Left ventricle myocardium inferior (tissue), 1 donor: Measurements from ENCODE around the gene SORD. TPM values are rescaled to one million over a fixed set of nuclear protein-coding genes. Genes with fewer than 3 reads are reported as not detected.
"Not testable (repeated sequence)": the region's sequence is repeated elsewhere in the genome, so short reads cannot be mapped to it uniquely, and the experiment has no call there.

Source experiments
- DNase-seq: peaks from one replicate; pipeline ENCODE4 v3.0.0-alpha.2; 2020
- H3K27ac ChIP-seq: fragments of 200-600 bp; replicated peaks from 2 replicates; pipeline ENCODE4 v1.8.0; 2021
- H3K27me3 ChIP-seq: fragments of 200-600 bp; 2 replicates; pipeline ENCODE4 v1.8.0; 2021; ENCODE audit warnings: low read depth
- H3K36me3 ChIP-seq: fragments of 200-600 bp; 2 replicates; pipeline ENCODE4 v1.8.0; 2021
- H3K4me1 ChIP-seq: fragments of 200-600 bp; 2 replicates; pipeline ENCODE4 v1.8.0; 2021
- H3K4me3 ChIP-seq: fragments of 200-600 bp; 2 replicates; pipeline ENCODE4 v1.8.0; 2021; ENCODE audit warnings: mild to moderate bottlenecking, moderate library complexity
- H3K9me3 ChIP-seq: fragments of 200-600 bp; replicated peaks from 2 replicates; pipeline ENCODE4 v1.8.0; 2021
- CTCF ChIP-seq: fragments of 200-600 bp; IDR thresholded peaks from 2 replicates; pipeline ENCODE4 v1.8.0; 2021; ENCODE audit warnings: antibody characterized with exemption, mild to moderate bottlenecking, borderline replicate concordance
- intact Hi-C: fragments of 100-400 bp; cut with micrococcal nuclease; formaldehyde crosslinking; loops from one replicate; pipeline ENCODE4 v1.11.0; 2022
- long read RNA-seq: library from polyadenylated mRNA; unstranded; transcript quantifications from one replicate; pipeline ENCODE4 v2.0.0, GENCODE V29; 2021
- total RNA-seq: library from RNA; stranded (reverse); fragmentation: NEBNext Ultra II Directional; extraction: Animal tissue kit (Norgen Biotek cat#: 25700); gene quantifications from one replicate; pipeline ENCODE4 v1.2.1, GENCODE V29; 2021
- donor health status: DM: no; HTN: yes; CAD: no; lungs with severe emphysema.

The SORD gene
- 13.6 TPM for total RNA-seq
- long read RNA-seq, full-length matches to known transcripts: 32 of 34 reads
- long read RNA-seq, partial matches to known transcripts: 1 of 34 reads
- long read RNA-seq, other reads (novel, unspliced or antisense): 1 of 34 reads

GRCh38 chr15:45022871-45023658 lies at the start of gene SORD:
TSS of gene SORD (plus strand) at chr15:45023195. CDS start at chr15:45023284, 89 bp downstream.
- Histone ChIP-seq H3K27me3 (peaks cover 23% of the 10 kb centered on the region), H3K36me3 (no peaks in the 10 kb centered on the region), H3K9me3 (no peaks in the 10 kb centered on the region), H3K4me3 (peak within 1 kb of the TSS; percentile 90), H3K27ac (peak within 1 kb of the TSS; percentile 79), H3K4me1 (peaks cover 36% of the 10 kb centered on the region)
- peak; percentile 95 for DNase-seq
- TF ChIP-seq CTCF: no peak
- intact Hi-C loops: no loop called here

- H3K27me3 ChIP-seq: peaks cover 23% of the 10 kb centered on the region
- H3K4me3 ChIP-seq, DNase-seq, H3K36me3 ChIP-seq, intact Hi-C loops, H3K27ac ChIP-seq, H3K9me3 ChIP-seq, H3K4me1 ChIP-seq: not testable (repeated sequence)
Measured at GRCh38 chr15:44976183-44976582, 46.8 kb upstream of the SORD start.

- intact Hi-C loops, H3K9me3 ChIP-seq, H3K36me3 ChIP-seq, H3K4me1 ChIP-seq, H3K4me3 ChIP-seq, H3K27ac ChIP-seq, DNase-seq: not testable (repeated sequence)
- peaks cover 18% of the 10 kb centered on the region for H3K27me3 ChIP-seq
Measured at GRCh38 chr15:44977781-44978180, 45.2 kb upstream of the SORD start.

GRCh38 chr15:44979617-44980339 lies 43.2 kb upstream of the SORD start:
- H3K27ac ChIP-seq, H3K36me3 ChIP-seq, H3K4me1 ChIP-seq, H3K4me3 ChIP-seq, H3K9me3 ChIP-seq, intact Hi-C loops, DNase-seq: not testable (repeated sequence)
- H3K27me3 ChIP-seq: peaks cover 11% of the 10 kb centered on the region

GRCh38 chr15:44984144-44984543 lies 38.9 kb upstream of the SORD start:
- intact Hi-C loops, DNase-seq: not testable (repeated sequence)

GRCh38 chr15:44986346-44987055 lies 36.5 kb upstream of the SORD start:
- intact Hi-C loops: not testable (repeated sequence)

More at GRCh38 chr15:44984144-44984543, 38.9 kb upstream of the SORD start:
- H3K27me3 ChIP-seq, H3K27ac ChIP-seq, H3K9me3 ChIP-seq, H3K4me1 ChIP-seq, H3K36me3 ChIP-seq, H3K4me3 ChIP-seq: not testable (repeated sequence)

GRCh38 chr15:44987711-44988110 lies 35.3 kb upstream of the SORD start:
- H3K4me1 ChIP-seq, H3K36me3 ChIP-seq, DNase-seq, intact Hi-C loops, H3K4me3 ChIP-seq, H3K27me3 ChIP-seq, H3K27ac ChIP-seq, H3K9me3 ChIP-seq: not testable (repeated sequence)

More at GRCh38 chr15:44986346-44987055, 36.5 kb upstream of the SORD start:
- DNase-seq, H3K4me3 ChIP-seq, H3K4me1 ChIP-seq, H3K27me3 ChIP-seq, H3K9me3 ChIP-seq, H3K36me3 ChIP-seq, H3K27ac ChIP-seq: not testable (repeated sequence)

- DNase-seq, H3K27ac ChIP-seq, H3K36me3 ChIP-seq, H3K9me3 ChIP-seq, H3K4me3 ChIP-seq, H3K27me3 ChIP-seq, intact Hi-C loops, H3K4me1 ChIP-seq: not testable (repeated sequence)
Measured at GRCh38 chr15:44988184-44988869, 34.7 kb upstream of the SORD start.

- H3K27ac ChIP-seq, H3K27me3 ChIP-seq, DNase-seq, H3K36me3 ChIP-seq, H3K4me3 ChIP-seq, H3K4me1 ChIP-seq, H3K9me3 ChIP-seq, intact Hi-C loops: not testable (repeated sequence)
Measured at GRCh38 chr15:44988870-44989219, 34.1 kb upstream of the SORD start.

- DNase-seq, H3K27ac ChIP-seq, intact Hi-C loops, H3K4me1 ChIP-seq, H3K9me3 ChIP-seq, H3K27me3 ChIP-seq, H3K36me3 ChIP-seq, H3K4me3 ChIP-seq: not testable (repeated sequence)
Measured at GRCh38 chr15:44997632-44998031, 25.4 kb upstream of the SORD start.
